Calu3 (cell line): ENCODE results near the gene KRT82. TPM values are rescaled to one million over a fixed set of nuclear protein-coding genes. Genes with fewer than 3 reads are reported as not detected.

ENCODE experiments used
- BruUV-seq: library from RNA; stranded (reverse); fragments of 400-500 nt; replicated peaks from 2 replicates; lab custom pipeline; 2021; lab: Mats Ljungman, UMichigan
- CTCF ChIA-PET: fragments of 300-600 bp; sonication (Branson Sonifier 250); formaldehyde crosslinking; loops from one replicate; lab custom pipeline; 2022; ENCODE audit warnings: antibody characterized with exemption; lab: Charles Lee
- DNase-seq: peaks from one replicate; pipeline ENCODE4 v3.0.0; 2022
- H3K27ac Mint-ChIP-seq: one replicate; pipeline ENCODE4 v1.8.0; 2022; ENCODE audit warnings: mixed read lengths; ENCODE audit not compliant: unreplicated experiment
- H3K27me3 Mint-ChIP-seq: one replicate; pipeline ENCODE4 v1.8.0; 2022; ENCODE audit warnings: mixed read lengths; ENCODE audit not compliant: unreplicated experiment
- H3K36me3 Mint-ChIP-seq: one replicate; pipeline ENCODE4 v1.8.0; 2022; ENCODE audit warnings: mild to moderate bottlenecking, moderate library complexity, mixed read lengths; ENCODE audit not compliant: insufficient read depth, unreplicated experiment
- H3K4me1 Mint-ChIP-seq: one replicate; pipeline ENCODE4 v1.8.0; 2022; ENCODE audit warnings: mild to moderate bottlenecking, low read depth, mixed read lengths; ENCODE audit not compliant: unreplicated experiment
- H3K4me3 Mint-ChIP-seq: one replicate; pipeline ENCODE4 v1.8.0; 2022; ENCODE audit warnings: mild to moderate bottlenecking, low read depth, moderate library complexity, mixed read lengths; ENCODE audit not compliant: unreplicated experiment
- H3K9me3 Mint-ChIP-seq: one replicate; pipeline ENCODE4 v1.8.0; 2022; ENCODE audit warnings: low read depth, mixed read lengths; ENCODE audit not compliant: unreplicated experiment
- intact Hi-C: fragments of 100-400 bp; cut with micrococcal nuclease; formaldehyde crosslinking; loops from one replicate; pipeline ENCODE4 v1.10.0; 2022; ENCODE audit not compliant: unreplicated experiment
- total RNA-seq: library from RNA; stranded (reverse); gene quantifications from 2 replicates; pipeline ENCODE4 v1.2.3, GENCODE V29; 2022
- TF ChIP-seq, protein P1 (sequence below): fragments of 200-600 bp; IDR thresholded peaks from one replicate; pipeline ENCODE4 v1.8.0; 2022; ENCODE audit warnings: antibody characterized with exemption; ENCODE audit not compliant: unreplicated experiment

KRT82 gene
- total RNA-seq, 1 experiment from 2014 or later: not detected

GRCh38 chr12:52352951-52353350, 53.2 kb downstream of the KRT82 start:
- CTCF ChIA-PET: no interaction called here
- intact Hi-C loops: no loop called here
- H3K27ac Mint-ChIP-seq: no peak overlapping the region

DNA sequence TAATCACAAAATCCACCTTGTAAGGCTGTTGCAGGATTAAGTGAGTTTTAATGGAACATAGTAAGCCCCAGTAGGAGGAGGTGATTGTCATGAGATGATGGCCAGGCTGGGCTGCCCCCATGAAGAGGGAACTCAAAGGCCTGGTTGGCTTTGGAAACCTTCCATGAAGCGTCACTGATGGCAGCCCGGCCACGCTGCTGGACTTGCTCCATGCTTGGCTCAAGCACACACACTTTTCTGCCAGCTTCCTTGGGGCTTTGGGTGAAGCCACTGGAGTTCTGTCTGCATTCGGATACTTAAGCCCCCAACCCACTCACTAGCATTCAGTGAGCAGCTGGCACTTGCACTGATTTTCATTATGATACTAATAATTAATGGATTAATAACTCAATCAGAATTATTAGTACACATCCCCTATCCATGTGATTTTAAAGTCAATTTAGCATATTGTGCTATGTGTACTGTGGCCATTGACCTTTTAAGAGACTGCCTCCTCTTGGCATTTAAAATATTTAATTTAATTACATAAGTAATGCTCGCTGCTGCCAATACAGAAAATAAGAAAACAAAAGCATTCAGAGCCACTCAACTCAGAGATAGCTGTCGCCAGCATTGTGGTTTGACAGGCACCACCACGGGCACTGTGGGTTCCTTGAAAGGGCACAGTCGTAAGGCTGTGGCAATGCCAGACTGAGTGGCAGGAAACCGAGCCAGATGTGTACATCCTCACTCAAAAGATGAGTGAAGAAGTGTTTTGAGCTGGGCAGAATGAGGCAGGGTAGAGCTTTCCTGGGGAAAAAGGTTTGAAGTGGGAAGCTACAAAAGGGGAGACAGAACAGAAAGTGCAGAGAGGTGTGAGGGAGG, 54.7 kb downstream of the KRT82 start:
- CTCF ChIA-PET: interaction anchor here (0.6 kb wide), 2 partner anchors 110 to 232 kb away, joined by 3 read pairs; no protein-coding TSS in a partner anchor
- TF ChIP-seq, protein P1, sequence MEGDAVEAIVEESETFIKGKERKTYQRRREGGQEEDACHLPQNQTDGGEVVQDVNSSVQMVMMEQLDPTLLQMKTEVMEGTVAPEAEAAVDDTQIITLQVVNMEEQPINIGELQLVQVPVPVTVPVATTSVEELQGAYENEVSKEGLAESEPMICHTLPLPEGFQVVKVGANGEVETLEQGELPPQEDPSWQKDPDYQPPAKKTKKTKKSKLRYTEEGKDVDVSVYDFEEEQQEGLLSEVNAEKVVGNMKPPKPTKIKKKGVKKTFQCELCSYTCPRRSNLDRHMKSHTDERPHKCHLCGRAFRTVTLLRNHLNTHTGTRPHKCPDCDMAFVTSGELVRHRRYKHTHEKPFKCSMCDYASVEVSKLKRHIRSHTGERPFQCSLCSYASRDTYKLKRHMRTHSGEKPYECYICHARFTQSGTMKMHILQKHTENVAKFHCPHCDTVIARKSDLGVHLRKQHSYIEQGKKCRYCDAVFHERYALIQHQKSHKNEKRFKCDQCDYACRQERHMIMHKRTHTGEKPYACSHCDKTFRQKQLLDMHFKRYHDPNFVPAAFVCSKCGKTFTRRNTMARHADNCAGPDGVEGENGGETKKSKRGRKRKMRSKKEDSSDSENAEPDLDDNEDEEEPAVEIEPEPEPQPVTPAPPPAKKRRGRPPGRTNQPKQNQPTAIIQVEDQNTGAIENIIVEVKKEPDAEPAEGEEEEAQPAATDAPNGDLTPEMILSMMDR: no peak
- Mint-ChIP-seq H3K9me3 (no peaks in the 10 kb centered on the region), H3K4me3 (no peak overlapping the region), H3K4me1 (peaks cover 9% of the 10 kb centered on the region), H3K27ac (no peak overlapping the region), H3K27me3 (no peaks in the 10 kb centered on the region), H3K36me3 (no peaks in the 10 kb centered on the region)
- no peak for DNase-seq
- BruUV-seq: no TSS peak
- intact Hi-C loops: no loop called here

More at GRCh38 chr12:52352951-52353350, 53.2 kb downstream of the KRT82 start:
- BruUV-seq: no TSS peak
- no peaks in the 10 kb centered on the region for H3K4me1 Mint-ChIP-seq
- TF ChIP-seq, protein P1: no peak
- no peaks in the 10 kb centered on the region for H3K36me3 Mint-ChIP-seq
- H3K27me3 Mint-ChIP-seq: no peaks in the 10 kb centered on the region
- H3K4me3 Mint-ChIP-seq: no peak overlapping the region
- H3K9me3 Mint-ChIP-seq: no peaks in the 10 kb centered on the region
- no peak for DNase-seq

DNA sequence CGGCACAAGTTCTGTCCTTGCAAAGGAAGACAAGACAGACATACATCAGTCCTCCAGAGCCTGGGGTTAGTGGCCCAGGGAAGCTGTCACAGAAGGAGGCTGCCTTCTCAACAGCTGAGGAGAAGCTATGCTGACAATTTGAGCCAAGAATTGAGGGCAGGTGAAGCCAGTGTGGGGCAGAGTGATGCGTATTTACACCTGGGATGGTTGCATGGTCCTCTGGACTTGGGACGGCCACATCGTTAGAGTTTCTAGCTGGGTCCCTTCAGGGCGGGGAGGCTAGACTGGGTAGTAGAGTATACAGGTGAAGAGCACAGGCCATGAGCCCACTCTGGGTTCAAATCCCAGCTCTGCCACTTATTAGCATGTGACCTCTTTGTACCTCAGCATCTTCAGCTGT, 55.3 kb downstream of the KRT82 start:
- BruUV-seq: no TSS peak
- no peak overlapping the region for H3K27ac Mint-ChIP-seq
- CTCF ChIA-PET: interaction anchor here (0.6 kb wide), 1 partner anchor 231 kb away, joined by 3 read pairs; no protein-coding TSS in a partner anchor
- no peaks in the 10 kb centered on the region for H3K9me3 Mint-ChIP-seq
- H3K27me3 Mint-ChIP-seq: no peaks in the 10 kb centered on the region
- H3K36me3 Mint-ChIP-seq: peaks cover 2% of the 10 kb centered on the region
- intact Hi-C loops: no loop called here
- TF ChIP-seq, protein P1: no peak
- DNase-seq: no peak
- peaks cover 15% of the 10 kb centered on the region for H3K4me1 Mint-ChIP-seq
- no peak overlapping the region for H3K4me3 Mint-ChIP-seq

DNA sequence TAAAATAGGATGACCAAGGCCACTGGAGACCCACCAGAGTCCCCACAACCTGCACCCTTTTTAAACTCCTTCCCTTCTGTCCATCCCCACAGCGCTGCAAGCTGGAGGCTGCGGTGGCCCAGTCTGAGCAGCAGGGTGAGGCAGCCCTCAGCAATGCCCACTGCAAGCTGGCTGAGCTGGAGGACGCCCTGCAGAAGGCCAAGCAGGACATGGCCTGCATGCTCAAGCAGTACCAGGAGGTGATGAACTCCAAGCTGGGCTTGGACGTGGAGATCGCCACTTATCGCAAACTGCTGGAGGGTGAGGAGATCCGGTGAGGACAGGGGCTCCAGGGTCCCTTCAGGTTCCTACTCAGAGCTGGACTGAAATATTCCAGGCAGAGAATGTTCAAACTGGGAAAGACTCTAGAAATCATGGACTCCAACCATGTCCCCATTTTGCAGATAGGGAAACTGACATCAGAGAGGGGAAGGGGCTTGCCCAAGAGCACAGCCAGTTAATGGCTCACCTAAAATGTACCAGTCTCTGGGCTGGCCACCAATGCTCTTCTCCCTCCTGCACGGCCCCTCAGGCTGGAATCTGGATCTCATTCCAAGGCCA, 56.0 kb downstream of the KRT82 start:
- TF ChIP-seq, protein P1: no peak
- Mint-ChIP-seq H3K4me3 (no peak overlapping the region), H3K27me3 (no peaks in the 10 kb centered on the region), H3K36me3 (peaks cover 6% of the 10 kb centered on the region), H3K27ac (no peak overlapping the region), H3K4me1 (peaks cover 19% of the 10 kb centered on the region), H3K9me3 (no peaks in the 10 kb centered on the region)
- intact Hi-C loops: no loop called here
- no peak for DNase-seq
- CTCF ChIA-PET: no interaction called here
- no TSS peak for BruUV-seq
